ENCODE data around the gene RNF41.
"Not testable (repeated sequence)": the region's sequence is repeated elsewhere in the genome, so short reads cannot be mapped to it uniquely, and the experiment has no call there.

RNF41 gene

DNA sequence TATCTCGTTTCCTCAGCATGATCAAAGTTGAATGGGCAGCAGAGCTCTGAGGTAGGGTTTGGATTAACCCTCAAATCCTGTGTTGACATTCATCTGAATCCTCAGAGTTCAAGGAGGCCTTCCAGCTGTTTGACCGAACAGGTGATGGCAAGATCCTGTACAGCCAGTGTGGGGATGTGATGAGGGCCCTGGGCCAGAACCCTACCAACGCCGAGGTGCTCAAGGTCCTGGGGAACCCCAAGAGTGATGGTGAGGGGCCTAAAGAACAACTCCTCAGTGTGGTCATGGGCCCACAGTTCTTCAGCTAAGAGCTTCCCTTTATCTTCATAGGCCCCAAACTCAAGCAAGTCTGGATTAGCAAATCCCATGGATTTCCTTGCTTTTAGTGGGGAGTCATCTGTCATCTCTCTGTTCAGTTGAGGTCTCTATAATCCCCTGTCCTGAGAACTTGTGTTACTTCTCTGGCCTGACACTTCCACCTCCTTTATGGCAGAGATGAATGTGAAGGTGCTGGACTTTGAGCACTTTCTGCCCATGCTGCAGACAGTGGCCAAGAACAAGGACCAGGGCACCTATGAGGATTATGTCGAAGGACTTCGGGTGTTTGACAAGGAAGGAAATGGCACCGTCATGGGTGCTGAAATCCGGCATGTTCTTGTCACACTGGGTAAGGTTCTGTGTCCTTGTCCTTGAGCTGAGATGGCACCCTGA, 62.1 kb downstream of the RNF41 start:
- no peak for TF ChIP-seq CTCF (IDR thresholded peaks at IDR 0.05; ENCODE audit: extremely low read depth, missing control alignments)
- no peak for DNase-seq (ENCODE audit: low spot score)

DNA sequence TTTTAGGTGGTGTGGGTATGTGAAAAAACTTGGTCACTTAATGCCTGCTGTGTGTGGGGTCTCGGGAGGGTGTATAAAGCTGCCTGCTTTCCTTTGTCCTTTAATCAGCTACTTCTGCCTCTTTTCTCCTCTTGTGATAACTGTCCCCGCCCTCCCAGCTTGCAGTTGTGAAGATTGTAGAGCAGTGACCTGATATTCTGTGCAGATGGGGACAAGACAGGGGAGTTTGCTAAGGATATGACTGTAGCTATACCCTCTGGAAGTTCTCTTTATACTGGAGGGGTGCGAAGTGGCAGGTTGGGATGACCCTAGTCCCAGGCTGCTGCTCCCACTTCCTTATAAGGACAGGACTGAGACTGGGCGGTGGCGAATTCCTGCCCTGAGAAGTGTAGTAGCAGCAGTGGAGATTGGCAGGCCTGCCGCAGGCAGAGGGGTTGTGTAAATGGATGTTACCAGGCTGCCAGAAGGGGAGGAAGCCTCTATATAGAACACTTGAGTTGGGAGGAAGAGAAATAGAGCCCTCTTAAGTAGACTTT, 62.7 kb downstream of the RNF41 start:
- TF ChIP-seq CTCF (IDR thresholded peaks at IDR 0.05; ENCODE audit: extremely low read depth, missing control alignments) = no peak
- DNase-seq (ENCODE audit: low spot score) = peak; percentile 34

DNA sequence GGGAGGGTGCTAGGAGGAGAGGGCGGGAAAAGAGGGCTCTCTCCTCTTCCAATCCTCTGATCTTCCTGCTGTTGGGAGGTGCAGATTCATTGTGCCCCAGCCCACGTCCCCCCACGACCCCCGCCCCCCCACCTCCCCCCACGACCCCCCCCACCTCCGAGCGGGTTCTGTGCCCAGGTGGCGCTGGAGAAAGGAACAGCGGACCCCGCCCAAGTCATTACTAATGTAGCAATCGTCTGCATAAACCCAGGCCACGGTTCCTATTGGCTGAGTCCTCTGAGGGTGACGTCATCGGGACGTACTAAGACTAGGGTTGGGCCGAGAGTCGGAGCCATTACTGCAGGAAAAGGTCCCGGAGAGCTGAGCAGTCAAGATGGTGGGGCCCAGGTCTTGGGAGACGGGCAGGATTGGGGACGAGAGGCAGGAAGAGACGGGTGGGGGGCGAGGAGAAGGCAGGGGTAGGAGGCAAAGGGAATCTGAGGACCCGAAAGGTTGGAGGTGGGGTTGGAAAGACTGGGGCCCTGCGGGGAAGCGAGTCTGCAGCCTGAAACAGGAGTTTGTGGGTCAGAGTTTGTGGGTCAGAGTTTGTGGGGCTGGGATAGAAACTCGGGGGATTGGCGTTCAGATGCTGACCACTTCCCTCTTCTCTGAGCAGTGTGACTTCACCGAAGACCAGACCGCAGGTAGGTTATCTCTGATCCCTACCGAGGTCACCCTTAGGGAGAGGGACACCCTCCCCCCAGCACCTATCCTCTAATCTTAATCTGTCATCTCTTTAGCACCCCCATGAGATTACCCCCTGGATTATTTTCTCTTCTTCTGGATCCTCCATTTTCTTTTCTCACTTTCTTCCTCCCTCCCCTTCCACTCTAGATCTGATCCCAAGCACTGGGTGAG, 63.4 kb downstream of the RNF41 start, which contains the start of gene MYL6:
MYL6 (plus strand) TSS at position 331 of the 897 bp plus-strand sequence; CDS start at position 374, 43 bp downstream.
- peak; percentile 91 for DNase-seq (ENCODE audit: low spot score)
- TF ChIP-seq CTCF (IDR thresholded peaks at IDR 0.05; ENCODE audit: extremely low read depth, missing control alignments) = no peak

DNA sequence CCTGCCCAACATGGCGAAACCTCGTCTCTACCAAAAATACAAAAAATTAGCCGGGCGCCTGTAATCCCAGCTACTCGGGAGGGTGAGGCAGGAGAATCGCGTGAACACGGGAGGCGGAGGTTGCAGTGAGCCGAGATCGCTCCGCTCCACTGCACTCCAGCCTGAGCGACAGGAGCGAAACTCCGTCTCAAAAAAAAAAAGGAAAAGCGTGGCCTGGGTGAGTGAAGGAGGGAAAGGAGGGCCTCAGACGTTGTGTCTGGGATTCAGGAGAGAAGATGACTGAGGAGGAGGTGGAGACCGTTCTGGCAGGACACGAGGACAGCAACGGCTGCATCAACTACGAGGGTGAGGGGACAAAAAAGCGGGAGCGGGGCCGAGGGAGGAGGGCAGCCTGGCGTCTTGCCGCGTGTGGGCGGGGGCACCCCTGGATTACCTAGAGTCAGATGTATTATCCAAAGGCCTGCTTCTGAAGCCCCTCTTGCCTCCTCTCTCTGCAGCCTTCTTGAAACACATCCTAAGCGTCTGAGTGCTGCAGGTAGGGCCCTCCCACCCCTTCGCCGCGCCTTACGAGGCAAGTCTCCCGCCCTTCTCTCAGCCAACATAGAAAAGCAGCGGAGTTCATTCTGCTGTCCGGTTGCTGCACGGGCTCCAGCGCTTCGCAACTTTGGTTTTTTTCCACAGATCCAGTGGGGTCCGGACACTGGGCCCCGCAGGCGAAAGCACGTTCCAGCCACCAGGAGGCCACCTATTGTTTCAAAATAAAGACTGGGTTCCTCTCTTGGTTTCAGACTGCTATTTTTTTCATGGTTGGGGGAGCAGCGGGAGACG, 64.3 kb downstream of the RNF41 start:
- peak; percentile 75 for DNase-seq (ENCODE audit: low spot score)
- TF ChIP-seq CTCF (IDR thresholded peaks at IDR 0.05; ENCODE audit: extremely low read depth, missing control alignments) = peak; percentile 26

- DNase-seq (ENCODE audit: low spot score) = not testable (repeated sequence)
Observed at GRCh38 chr12:56156464-56157200, 65.1 kb downstream of the RNF41 start.

DNA sequence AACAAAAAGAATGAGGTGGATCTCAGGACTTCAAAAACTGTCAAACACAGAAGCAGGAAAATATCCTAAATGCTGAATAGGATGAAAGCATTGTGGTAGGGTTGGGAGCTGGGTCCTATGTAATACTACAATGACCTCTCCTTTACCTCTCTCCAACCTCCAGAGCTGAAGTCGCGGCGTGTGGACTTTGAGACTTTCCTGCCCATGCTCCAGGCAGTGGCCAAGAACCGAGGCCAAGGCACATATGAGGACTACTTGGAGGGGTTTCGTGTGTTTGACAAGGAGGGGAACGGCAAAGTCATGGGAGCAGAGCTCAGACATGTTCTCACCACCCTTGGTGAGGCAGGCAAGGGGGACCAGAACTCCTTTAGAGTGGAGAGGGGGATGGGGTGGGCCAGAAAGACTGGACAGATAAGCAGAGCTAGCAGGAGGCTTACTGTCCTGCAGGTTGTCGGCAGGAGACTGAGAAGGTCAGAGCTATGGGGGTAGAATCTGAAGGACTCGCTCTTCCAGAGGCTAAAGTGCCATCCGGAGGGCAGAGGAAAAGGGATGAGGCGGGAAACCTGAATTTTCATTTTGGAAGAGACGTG, 66.4 kb downstream of the RNF41 start:
- DNase-seq (ENCODE audit: low spot score) = no peak
- no peak for TF ChIP-seq CTCF (IDR thresholded peaks at IDR 0.05; ENCODE audit: extremely low read depth, missing control alignments)
